HG02885 (cell line): ENCODE results near the gene PRKAA1.

Experiments used
- ATAC-seq: cut with Tn5 transposase; IDR thresholded peaks from one replicate; pipeline ENCODE4 v1.9.1; 2021; ENCODE audit warnings: mild to moderate bottlenecking; ENCODE audit not compliant: unreplicated experiment, poor library complexity

Gene PRKAA1

DNA sequence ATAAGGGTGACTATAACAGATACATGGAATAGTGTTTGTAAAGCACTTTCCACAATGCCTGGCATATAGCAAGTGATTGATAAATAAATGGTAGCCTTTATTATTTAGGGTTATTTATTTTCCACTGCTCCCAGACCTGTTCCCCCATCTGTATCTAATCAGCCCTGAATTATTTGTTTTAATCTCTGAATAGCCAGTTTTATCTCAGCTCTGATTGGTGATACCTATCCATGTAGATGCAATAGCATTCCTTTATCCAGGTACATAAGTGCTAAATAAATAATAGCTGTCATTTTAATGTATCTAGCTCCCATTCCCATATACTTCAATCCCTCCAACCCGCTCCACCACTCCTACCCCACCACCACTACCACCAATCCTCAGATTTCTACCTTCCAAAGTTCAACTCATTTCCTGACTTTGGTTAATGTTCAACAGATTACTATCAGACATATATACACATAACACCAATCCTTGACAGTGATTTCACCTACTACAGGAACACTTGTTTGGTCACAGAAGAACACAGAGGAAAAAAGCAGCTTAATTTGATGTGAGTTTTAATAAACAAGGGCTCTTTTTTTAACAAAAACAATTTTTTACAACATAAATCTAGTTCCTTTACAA is 14.0 kb downstream of the PRKAA1 start:
- no peak for ATAC-seq

DNA sequence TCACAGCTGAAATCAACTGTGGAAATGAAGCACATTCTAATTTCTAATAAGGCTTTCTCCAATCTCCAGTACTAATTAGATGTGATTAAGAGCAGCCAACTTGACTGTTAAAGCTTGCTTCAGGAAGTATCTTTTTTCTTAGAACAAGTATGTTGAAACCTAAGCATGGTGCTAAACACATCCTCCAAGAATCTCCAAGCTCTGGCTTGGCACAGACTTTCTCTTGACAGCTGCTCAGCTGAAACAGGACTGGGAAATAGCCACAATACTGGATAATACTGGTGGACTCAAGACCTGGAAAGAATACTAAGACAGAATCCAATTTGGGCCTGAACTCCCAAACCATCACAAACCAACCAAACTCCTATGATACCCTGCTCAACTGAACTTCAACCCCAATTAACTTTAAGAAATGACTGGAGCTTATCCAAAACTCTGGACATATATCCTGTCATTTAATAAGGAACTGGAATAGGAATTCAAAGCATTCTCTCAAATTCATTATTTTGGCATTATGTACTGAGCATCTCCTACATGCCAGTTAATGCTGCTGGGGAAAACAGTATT is 16.2 kb downstream of the PRKAA1 start:
- ATAC-seq, result no peak

DNA sequence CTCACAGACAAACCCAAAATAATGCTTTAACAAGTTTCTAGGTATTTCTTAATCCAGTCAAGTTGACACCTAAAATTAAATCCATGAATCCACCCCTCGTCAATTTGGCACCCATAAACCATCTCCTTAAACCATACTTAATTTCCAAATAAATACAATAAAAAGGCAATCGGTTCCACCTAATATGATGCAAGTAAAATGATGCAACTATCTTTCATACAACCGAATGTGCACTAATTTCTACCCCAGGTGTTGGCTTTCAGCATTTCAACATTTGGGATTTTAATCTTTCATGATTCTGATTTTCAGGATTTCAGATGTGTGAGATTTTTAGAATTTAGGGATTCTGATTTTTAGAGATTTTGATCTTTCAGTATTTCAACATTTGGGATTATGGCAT is 17.3 kb downstream of the PRKAA1 start:
- ATAC-seq, result no peak

DNA sequence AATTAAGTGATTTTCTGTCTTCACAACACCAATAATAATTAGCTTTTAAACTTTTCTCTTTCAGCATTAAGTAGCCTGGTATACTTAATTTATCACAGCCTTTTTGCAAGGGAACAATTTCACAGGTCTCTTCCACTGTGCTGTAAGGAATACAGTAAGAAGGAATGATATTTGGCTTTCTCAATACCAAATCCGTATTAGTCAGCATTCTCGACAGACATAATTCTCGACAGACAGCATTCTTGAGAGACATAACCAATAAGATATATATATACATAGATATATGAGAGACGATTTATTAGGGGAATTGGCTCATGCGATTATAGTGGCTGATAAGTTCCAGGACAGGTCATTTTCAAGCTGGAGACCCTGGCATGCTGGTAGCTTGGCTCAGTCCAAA is 18.0 kb downstream of the PRKAA1 start:
- no peak for ATAC-seq

DNA sequence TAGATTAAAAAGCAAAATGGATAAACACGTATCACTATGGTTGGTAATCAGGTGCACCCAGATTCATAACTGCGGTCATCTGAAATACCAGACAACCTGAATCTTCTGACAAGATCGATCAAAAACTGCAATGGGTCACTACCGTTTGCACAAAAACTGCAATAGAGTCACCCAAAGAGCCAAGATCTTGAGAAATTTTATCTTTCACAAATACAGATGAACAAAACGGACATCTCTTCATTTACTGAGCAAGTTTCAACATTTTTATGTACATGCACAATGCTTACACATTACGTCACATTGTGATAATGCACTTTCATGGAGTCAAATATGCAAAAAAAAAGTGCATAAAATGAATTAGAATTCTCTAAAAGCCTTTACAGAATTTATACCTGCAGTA is 18.6 kb downstream of the PRKAA1 start:
- no peak for ATAC-seq

DNA sequence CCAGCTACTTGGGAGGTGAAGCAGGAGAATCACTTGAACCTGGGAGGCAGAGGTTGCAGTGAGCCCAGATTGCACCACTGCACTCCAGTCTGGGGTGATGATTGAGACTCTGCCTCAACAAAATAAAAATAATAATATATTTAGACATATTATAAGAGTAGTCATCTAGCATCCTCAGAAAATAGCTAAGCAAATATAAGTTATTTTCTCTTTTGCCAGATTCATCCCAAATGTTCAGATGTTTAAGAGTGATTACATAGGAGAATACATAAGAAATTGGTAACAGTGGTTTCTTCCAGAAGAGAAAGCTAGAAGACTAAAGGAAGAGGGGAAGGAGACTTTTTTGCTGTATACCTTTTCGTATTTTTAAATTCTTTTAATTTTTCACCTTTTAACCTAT is 20.0 kb downstream of the PRKAA1 start:
- ATAC-seq, result no peak

DNA sequence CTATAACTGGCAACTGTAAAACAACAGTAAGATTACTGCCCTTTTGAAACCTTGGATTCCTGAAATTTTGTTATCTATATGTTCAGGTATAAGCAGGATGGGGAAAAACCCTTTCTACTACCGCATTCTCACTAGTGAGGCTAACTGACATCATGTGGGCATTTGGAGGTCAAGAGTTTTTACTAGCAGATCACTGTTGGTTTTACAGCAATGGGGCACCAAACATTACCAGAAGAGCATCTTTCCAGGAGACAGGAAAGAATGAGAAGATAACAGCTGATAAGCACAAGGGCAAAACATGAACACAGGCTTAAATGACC is 21.6 kb downstream of the PRKAA1 start:
- no peak for ATAC-seq

DNA sequence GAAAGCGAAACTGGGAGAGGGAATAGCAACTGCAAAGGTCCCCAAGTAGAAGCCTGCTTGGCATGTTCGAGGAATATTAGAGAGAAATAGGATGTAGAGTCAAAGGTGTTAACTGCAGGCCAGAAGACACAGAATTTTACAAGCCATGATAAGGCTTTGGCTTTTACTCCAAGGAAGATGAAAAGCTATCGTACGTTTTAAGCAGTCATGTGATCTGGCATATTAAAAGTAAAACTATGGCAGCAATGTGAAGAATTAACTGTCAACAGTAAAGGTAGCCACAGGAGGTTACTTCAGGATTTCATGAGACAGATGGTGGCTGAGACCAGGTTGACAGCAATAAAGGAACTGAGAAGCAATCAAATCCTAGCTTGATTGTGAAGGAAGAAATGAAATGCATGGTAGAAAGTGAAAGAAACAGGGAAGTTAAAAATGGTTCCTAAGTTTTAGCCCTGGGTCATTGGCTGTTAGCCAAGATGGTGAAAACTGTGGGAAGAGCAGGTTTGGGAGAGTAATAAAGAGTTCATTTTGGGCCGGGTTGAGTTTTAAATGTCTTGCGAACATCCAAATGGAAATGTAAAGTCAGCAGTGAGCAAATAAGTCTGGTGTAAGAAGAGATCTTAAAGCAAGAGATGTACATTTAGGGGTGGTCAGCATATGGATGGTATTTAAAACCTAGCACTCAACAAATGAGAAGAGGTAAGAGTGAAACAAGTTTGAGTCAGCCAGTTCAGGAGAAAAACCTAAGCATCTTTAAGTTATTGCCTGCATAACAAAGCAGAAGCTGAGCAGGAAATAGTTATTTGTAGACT is 22.1 kb downstream of the PRKAA1 start:
- ATAC-seq, result no peak

DNA sequence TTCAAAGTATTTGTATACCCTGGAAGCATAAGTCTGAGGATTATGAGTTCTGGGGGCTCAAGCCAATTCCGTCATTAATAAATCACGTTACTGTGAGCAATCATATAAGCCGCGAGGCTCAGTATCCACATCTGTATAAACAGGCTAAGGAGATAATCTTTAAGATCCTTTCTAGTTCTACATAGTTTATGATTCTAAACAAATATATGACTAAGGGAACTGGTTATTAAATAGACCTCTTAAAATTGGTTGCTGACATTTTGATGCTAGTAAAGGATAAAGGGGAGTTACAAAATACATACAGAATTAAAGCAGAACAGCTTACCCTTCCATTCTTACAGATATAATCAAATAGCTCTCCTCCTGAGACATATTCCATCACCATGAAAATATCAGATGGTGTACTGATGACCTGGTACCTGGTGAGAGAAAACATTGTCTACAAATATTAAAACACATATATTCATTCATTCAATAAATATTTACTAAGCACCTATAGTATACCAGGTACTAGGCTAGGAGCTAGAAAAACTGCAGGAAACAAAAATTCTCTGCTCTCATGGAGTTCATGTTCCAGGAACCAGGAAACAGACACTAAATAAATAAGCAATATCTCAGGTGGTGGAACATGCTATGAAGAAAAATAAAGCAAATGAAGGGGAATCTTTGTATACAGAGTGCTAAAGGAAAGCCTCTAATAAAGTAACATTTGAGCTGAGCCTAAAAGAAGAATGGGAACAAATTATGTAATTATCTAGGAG is 22.9 kb downstream of the PRKAA1 start:
- ATAC-seq, result no peak

DNA sequence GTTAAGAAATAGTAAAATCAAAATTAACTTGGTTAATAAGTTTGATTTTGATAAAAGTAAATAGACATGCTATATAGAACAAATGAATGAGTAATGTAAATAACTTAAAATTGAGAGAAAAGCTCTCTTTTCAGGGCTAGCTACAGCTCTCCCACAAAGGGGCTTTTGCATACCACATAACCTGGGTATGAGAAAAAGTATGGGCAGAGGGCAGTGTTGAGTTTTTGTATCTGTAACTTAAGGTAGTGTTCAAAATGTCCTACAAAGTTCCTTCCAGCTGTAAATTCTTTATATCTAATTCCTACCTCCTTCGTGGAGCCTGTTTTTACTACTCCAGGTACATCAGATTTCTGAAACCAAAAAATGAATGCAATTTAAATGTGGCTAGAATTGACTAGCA is 23.6 kb downstream of the PRKAA1 start:
- ATAC-seq, result no peak

DNA sequence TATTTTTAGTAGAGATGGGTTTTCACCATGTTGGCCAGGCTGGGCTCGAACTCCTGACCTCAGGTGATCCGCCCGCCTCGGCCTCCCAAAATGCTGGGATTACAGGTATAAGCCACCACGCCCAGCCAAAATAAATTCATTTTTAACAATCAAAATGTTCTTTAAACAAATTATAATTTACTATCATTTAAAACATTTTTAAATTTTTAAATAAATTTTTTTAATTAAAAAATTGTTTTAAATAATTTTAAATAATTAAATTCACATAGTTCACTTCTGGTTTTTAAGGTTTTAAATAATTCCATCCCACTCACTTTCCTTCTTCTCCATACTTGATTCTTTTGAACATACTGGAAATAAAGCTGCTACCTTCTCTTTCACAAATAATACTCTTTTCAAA is 27.4 kb downstream of the PRKAA1 start:
- no peak for ATAC-seq

DNA sequence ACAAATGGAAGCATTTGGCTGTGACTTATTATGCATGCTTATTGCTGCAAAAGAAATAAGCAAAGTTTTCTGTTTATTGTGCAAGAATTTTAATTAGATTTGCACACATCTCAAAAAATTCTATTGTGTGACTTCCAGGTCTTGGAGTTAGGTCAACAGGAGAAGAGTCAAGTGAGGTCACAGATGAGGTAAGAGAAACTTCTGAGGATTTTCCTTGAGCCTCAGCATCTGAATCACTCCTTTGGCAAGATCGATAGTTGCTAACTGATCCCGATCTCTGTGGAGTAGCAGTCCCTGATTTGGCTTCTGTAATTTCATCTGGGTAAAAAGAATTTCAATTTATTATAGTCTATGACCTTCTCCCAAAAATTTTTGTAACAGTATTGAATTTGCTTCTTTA is 35.5 kb downstream of the PRKAA1 start:
- no peak for ATAC-seq

DNA sequence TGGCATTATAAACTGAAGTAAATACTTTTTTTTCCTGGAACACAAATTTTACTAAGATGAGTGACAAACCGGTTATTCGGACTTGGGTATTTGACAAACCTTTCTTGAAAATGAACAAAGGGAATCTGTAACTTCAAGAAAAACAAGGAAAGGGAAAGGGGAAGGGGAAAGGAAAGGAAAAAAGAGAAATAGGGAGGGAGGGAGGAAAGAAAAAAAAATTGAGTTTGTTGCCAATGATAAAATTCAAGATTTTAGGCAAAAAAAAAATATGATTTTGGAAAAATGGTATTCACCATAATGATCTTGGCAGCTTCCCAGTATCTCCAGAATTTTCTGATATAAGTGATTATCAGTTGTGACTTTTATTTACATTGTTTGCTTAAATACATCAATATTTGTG is 40.8 kb downstream of the PRKAA1 start:
- ATAC-seq, result no peak

DNA sequence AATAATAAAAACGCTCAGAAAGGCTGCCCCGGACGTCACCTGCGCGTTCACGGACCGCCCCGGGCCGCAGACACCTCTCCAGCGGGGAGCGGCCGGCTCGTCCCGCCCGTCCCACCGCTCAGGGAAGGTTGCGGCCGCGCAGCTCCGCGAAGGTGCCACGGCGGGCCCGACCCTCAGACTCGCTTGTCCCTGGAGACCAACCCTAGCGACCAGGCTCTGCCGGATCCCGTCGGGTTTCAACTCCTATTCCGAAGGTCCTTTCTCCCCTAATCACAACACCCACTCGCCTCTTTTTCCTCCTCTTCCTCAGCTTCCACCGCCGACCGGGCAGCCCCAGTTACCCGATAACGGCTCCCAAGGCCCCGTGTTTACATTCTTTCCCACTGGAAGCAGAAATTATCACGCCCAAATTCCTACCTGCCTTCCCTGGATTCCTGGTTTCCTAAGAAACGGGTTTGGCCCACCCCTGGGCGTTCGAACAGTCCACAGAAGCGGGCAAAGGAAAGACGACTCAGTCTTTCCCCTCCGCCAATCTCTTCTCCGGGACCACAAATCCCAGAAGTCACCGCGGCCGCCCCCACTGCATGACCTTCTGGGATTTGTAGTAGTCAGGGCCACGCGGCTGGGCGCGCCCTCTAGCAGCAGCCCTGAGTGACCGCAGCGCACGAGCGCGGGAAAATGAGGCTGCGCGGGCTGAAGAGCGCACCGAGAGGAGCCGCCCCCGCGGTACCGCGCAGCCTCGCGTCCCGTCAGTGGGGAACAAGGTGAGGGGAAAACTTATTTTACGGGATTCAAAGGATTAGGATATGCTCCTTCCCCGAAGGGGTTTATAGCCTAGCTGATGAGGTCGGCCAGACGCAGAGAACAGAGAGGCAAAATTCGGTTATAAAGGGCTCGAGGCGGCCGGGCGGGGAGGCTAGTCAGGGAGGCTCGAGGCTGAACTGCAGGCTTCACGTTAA is 42.5 kb downstream of the PRKAA1 start, which contains the start of gene TTC33:
Gene TTC33 (minus strand): TSS at position 555 of the 959 bp plus-strand sequence. CDS start 8,943 bp downstream, outside the sequence.
- peak; percentile 90 for ATAC-seq

DNA sequence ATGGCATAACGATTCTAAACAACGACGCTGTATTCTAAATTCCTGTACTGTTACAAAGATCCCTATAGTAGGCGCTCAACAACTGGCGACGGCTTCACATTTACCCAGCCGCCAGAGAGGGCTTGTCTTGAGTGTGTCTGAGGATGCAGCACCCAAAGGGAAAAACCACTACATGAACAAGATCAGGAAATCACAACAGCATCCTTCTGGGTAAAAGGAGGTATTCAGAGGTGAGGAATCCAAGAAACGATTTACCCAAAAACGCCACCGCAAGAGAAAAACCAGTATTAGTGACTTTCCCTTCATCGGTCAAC is 43.1 kb downstream of the PRKAA1 start:
- peak; percentile 81 for ATAC-seq

DNA sequence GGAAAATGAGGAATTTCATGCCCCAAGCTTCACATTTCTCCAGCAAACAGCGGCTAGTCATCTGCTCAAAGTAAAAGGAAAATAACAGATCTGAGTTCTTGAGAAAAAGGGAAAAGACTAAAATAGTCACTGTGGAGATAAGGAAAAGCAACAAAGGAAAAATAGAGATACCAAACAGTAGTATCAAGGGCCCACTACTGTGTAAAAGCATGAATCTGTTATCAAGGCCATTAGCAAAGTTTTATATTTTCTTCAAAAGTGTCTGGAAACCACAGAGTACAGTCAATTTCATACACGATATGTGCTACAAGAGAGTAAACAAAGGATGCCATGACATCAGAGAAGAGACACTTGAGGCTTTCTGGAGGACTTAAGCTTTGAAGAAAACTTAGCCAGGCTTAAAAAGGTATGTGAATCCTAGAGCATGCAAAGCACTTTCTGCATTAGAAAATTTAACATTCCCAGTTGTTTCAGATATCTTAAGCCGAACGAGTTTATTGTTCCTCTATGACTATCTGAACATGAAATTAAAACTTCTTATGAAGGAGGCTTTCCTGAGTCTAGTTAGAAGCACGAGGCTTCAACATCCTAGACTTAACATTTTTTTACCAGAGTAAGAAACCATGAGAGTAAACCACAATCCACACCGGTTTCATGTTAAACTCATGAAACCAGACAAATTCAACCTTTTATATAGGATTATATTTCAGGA is 43.6 kb downstream of the PRKAA1 start:
- ATAC-seq, result peak; percentile 25

DNA sequence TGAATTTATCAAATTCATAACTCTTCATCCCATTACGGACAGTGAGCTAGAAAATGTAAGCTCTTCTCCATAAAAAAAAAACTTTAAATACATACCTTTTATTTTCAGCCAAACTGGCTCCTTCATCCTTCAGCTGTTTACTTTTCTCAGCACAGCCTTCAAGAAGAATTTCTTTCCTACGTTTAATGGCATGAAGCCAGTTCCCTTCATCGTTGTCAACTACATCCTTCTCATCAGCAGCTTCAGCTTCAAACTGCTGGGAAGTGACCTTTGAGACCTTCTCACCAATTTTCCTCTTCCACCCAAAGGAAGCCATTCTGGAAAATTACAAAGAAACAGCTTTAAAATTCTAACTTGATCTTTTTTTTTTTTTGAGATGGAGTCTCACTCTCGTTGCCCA is 51.5 kb downstream of the PRKAA1 start:
- no peak for ATAC-seq

DNA sequence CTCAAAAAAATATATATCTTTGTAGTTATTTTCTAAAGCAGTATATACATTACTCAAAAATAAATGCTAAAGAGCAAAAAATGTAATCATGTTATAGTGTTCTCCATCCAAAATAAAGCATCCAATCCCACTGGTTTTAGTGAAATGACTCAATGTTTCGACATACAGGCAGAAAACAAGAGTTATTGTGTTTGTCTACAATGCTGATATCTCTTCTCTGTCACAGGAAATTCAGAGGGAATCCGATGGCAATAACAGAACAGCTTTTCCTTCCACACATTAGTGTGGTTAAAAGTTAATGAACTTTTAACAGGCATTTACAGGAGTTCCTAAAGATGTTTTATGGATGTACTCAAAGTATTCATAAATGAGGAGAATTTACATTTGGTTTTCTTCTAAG is 54.4 kb downstream of the PRKAA1 start:
- no peak for ATAC-seq

DNA sequence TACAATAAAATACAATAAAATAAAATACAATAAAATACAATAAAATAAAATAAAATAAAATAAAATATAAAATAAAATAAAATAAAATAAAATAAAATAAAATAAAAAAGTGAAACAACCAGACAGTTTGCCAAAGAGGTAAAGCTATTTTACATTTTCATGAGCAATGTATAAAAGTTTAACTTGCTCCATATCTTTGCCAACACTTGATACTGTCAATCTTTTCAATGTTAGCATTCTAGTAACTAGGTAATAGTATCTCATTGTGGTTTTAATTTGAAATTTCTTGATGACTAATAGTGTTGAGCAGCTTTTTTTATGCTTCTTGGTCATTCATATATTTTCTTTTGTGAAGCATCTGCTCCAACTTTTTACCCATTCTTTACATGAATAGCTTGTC is 59.7 kb downstream of the PRKAA1 start:
- no peak for ATAC-seq
